ENCODE data around the gene ASS1.

Gene ASS1

DNA sequence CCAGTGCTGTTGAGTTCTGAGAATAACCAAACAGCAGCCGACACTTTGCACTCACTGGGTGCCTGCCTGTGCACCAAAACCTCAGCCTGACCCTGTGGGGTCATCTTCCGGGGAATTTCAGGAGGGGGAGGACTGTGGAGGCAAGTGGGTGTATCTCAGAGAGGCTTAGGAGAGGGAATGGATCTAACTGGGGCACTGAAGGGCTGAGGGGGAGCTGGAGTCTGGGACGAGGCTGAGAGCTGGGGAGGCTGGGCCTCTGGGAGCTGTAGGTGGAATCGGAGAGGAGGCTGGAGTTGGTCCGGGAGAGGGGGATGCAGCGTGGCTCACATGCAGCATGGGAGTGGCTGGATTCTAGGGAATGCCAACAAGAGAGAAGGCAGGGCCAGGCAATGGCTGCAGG, 14.9 kb upstream of the ASS1 start:
- Histone ChIP-seq H3K9me3 (ENCODE audit: control insufficient read depth, insufficient read depth, low read length) (no peaks in the 10 kb centered on the region), H4K20me1 (ENCODE audit: control insufficient read depth, insufficient read depth, low read depth, low read length) (no peaks in the 10 kb centered on the region), H3K27me3 (ENCODE audit: control insufficient read depth, low read length) (no peaks in the 10 kb centered on the region), H3F3A (ENCODE audit: control insufficient read depth, insufficient read depth) (no peaks in the 10 kb centered on the region), H3K36me3 (ENCODE audit: control insufficient read depth, low read length) (no peaks in the 10 kb centered on the region), H3K4me2 (ENCODE audit: low read length) (no peak overlapping the region), H3K27ac (ENCODE audit: low read depth, low read length) (no peak overlapping the region), H3K79me2 (ENCODE audit: control insufficient read depth, low read length) (no peaks in the 10 kb centered on the region), H3K4me3 (ENCODE audit: low read length) (no peak overlapping the region), H3K9me2 (replicated peaks; ENCODE audit: control insufficient read depth, low read length) (no peaks in the 10 kb centered on the region), H3K4me1 (ENCODE audit: control insufficient read depth, low read length) (no peaks in the 10 kb centered on the region)
- TF ChIP-seq, protein P1, sequence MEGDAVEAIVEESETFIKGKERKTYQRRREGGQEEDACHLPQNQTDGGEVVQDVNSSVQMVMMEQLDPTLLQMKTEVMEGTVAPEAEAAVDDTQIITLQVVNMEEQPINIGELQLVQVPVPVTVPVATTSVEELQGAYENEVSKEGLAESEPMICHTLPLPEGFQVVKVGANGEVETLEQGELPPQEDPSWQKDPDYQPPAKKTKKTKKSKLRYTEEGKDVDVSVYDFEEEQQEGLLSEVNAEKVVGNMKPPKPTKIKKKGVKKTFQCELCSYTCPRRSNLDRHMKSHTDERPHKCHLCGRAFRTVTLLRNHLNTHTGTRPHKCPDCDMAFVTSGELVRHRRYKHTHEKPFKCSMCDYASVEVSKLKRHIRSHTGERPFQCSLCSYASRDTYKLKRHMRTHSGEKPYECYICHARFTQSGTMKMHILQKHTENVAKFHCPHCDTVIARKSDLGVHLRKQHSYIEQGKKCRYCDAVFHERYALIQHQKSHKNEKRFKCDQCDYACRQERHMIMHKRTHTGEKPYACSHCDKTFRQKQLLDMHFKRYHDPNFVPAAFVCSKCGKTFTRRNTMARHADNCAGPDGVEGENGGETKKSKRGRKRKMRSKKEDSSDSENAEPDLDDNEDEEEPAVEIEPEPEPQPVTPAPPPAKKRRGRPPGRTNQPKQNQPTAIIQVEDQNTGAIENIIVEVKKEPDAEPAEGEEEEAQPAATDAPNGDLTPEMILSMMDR (IDR thresholded peaks at IDR 0.05; ENCODE audit: low read depth, low read length, poor library complexity, severe bottlenecking) = no peak
- no peak for TF ChIP-seq EZH2phosphoT487 (IDR thresholded peaks at IDR 0.05; ENCODE audit: borderline replicate concordance, low read length)

DNA sequence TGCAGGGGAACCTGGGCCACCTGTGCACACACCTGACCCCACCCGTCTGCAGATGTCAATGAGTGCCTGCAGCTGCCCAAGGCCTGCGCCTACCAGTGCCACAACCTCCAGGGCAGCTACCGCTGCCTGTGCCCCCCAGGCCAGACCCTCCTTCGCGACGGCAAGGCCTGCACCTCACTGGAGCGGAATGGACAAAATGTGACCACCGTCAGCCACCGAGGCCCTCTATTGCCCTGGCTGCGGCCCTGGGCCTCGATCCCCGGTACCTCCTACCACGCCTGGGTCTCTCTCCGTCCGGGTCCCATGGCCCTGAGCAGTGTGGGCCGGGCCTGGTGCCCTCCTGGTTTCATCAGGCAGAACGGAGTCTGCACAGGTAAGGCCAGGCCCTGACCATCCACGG, 14.5 kb upstream of the ASS1 start:
- Histone ChIP-seq H3K9me3 (ENCODE audit: control insufficient read depth, insufficient read depth, low read length) (no peaks in the 10 kb centered on the region), H3K4me3 (ENCODE audit: low read length) (no peak overlapping the region), H3K27ac (ENCODE audit: low read depth, low read length) (no peak overlapping the region), H3K9me2 (replicated peaks; ENCODE audit: control insufficient read depth, low read length) (no peaks in the 10 kb centered on the region), H3K4me2 (ENCODE audit: low read length) (no peak overlapping the region), H3K27me3 (ENCODE audit: control insufficient read depth, low read length) (no peaks in the 10 kb centered on the region), H3K4me1 (ENCODE audit: control insufficient read depth, low read length) (no peaks in the 10 kb centered on the region), H3F3A (ENCODE audit: control insufficient read depth, insufficient read depth) (no peaks in the 10 kb centered on the region), H4K20me1 (ENCODE audit: control insufficient read depth, insufficient read depth, low read depth, low read length) (no peaks in the 10 kb centered on the region), H3K36me3 (ENCODE audit: control insufficient read depth, low read length) (no peaks in the 10 kb centered on the region), H3K79me2 (ENCODE audit: control insufficient read depth, low read length) (no peaks in the 10 kb centered on the region)
- TF ChIP-seq EZH2phosphoT487 (IDR thresholded peaks at IDR 0.05; ENCODE audit: borderline replicate concordance, low read length) = no peak
- TF ChIP-seq, protein P1 (IDR thresholded peaks at IDR 0.05; ENCODE audit: low read depth, low read length, poor library complexity, severe bottlenecking) = no peak

DNA sequence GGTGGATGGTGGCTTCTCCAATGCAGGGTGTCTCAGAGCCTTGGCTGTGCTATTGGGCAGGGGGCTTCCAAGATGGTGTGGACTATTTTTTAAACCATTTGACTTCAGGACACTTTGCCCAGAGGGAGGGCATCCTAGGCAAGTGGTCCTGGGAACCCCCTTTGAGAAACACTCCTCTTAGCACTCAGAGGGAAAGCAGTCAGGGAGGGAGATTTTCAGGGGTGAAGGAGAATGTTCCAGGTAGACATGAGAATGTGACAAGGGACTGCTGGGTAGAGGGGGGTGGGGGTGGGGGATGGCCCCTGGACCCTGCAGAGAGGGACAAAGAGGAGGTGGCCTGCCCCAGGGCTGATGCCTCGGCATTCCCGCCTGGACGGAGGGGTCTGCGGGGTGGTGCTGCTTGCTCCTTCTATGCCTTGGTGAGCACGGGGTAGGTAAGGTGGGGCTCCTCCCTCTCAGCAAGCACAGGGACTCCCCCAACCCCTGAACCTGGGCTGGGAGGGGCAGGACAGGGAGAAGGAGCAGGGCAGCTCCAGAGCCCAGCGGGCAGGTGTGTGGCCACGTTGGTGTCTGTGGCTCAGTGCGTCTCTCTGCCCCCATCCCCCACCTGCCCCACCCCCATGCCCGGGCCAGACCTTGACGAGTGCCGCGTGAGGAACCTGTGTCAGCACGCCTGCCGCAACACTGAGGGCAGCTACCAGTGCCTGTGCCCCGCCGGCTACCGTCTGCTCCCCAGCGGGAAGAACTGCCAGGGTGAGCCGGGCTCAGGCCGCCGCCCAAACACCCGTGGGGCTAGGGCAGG, 13.8 kb upstream of the ASS1 start:
- H4K20me1 ChIP-seq (ENCODE audit: control insufficient read depth, insufficient read depth, low read depth, low read length) = no peaks in the 10 kb centered on the region
- no peaks in the 10 kb centered on the region for H3K36me3 ChIP-seq (ENCODE audit: control insufficient read depth, low read length)
- no peak overlapping the region for H3K4me2 ChIP-seq (ENCODE audit: low read length)
- no peaks in the 10 kb centered on the region for H3K9me2 ChIP-seq (replicated peaks; ENCODE audit: control insufficient read depth, low read length)
- H3K9me3 ChIP-seq (ENCODE audit: control insufficient read depth, insufficient read depth, low read length) = no peaks in the 10 kb centered on the region
- no peak overlapping the region for H3K27ac ChIP-seq (ENCODE audit: low read depth, low read length)
- no peak overlapping the region for H3K4me3 ChIP-seq (ENCODE audit: low read length)
- H3K79me2 ChIP-seq (ENCODE audit: control insufficient read depth, low read length) = no peaks in the 10 kb centered on the region
- TF ChIP-seq, protein P1 (IDR thresholded peaks at IDR 0.05; ENCODE audit: low read depth, low read length, poor library complexity, severe bottlenecking) = no peak
- no peak for TF ChIP-seq EZH2phosphoT487 (IDR thresholded peaks at IDR 0.05; ENCODE audit: borderline replicate concordance, low read length)
- H3K4me1 ChIP-seq (ENCODE audit: control insufficient read depth, low read length) = no peaks in the 10 kb centered on the region
- H3K27me3 ChIP-seq (ENCODE audit: control insufficient read depth, low read length) = no peaks in the 10 kb centered on the region
- H3F3A ChIP-seq (ENCODE audit: control insufficient read depth, insufficient read depth) = no peaks in the 10 kb centered on the region
